A673 (cell line): ENCODE data around the gene ZNF8.

ENCODE experiments used
- CTCF ChIP-seq: fragments of 300-800, 200-600 bp; sonication (generic); conservative IDR thresholded peaks from 2 replicates; pipeline ENCODE4 v1.5.1; 2017; ENCODE audit warnings: low read depth, mild to moderate bottlenecking, antibody characterized with exemption, low read length, moderate library complexity, mixed read lengths
- EZH2 ChIP-seq: fragments of 200-600 bp; sonication (generic); IDR thresholded peaks from 2 replicates; pipeline ENCODE4 v1.6.1; 2017; ENCODE audit warnings: borderline replicate concordance, low read depth, mild to moderate bottlenecking, mixed read lengths, antibody characterized with exemption, low read length; ENCODE audit not compliant: poor library complexity, severe bottlenecking

GRCh38 chr19:58294743-58295374 lies 16.1 kb downstream of the ZNF8 start:
- TF ChIP-seq CTCF (no peak), EZH2 (no peak)
